K562 (cell line): ENCODE measurements around the gene EIF5. TPM values are rescaled to one million over a fixed set of nuclear protein-coding genes. Genes with fewer than 3 reads are reported as not detected.

Experiments used
- ARID1B ChIP-seq: fragments of 450-650 bp; IDR thresholded peaks from 2 replicates; pipeline ENCODE4 v1.6.1; 2016; ENCODE audit warnings: antibody characterized with exemption, mild to moderate bottlenecking, inconsistent platforms
- ATF7 ChIP-seq: fragments of 450-650 bp; IDR thresholded peaks from 2 replicates; pipeline ENCODE4 v1.7.1; 2014; ENCODE audit warnings: mild to moderate bottlenecking, moderate library complexity
- CHD2 ChIP-seq: IDR thresholded peaks from 2 replicates; pipeline ENCODE4 v1.6.1; 2011; ENCODE audit warnings: low read depth, low read length
- MCM7 ChIP-seq, 2 experiments: fragments of 450-650 bp; IDR thresholded peaks; 2 replicates each; pipeline ENCODE4 v1.6.1; 2016 to 2018
- NELFE ChIP-seq: IDR thresholded peaks from 2 replicates; pipeline ENCODE4 v1.6.1; 2011; ENCODE audit warnings: mild to moderate bottlenecking; ENCODE audit not compliant: insufficient read depth, insufficient read length
- NFE2 ChIP-seq: IDR thresholded peaks from 2 replicates; pipeline ENCODE4 v1.6.1; 2014; ENCODE audit warnings: antibody characterized with exemption, low read depth
- PRPF4 ChIP-seq: fragments of 200-400 bp; formaldehyde crosslinking; IDR thresholded peaks from one replicate; pipeline ENCODE4 v1.6.1; 2017; ENCODE audit warnings: low read length, low read depth, mild to moderate bottlenecking; ENCODE audit not compliant: insufficient read depth, poor library complexity, severe bottlenecking
- RBM17 ChIP-seq: fragments of 200-400 bp; formaldehyde crosslinking; IDR thresholded peaks from 2 replicates; pipeline ENCODE4 v1.6.1; 2017; ENCODE audit warnings: low read depth, mild to moderate bottlenecking, low read length, borderline replicate concordance
- SMARCA5 ChIP-seq: fragments of 450-650 bp; IDR thresholded peaks from 2 replicates; pipeline ENCODE4 v1.6.1; 2016
- SP2 ChIP-seq: IDR thresholded peaks from 2 replicates; pipeline ENCODE4 v1.6.1; 2011; ENCODE audit warnings: mild to moderate bottlenecking, low read depth, low read length, moderate library complexity; ENCODE audit not compliant: poor library complexity, severe bottlenecking; ENCODE audit errors: extremely low read depth
- STAT5B ChIP-seq: fragments of 250-450 bp; sonication (Bioruptor Pico); IDR thresholded peaks from 2 replicates; pipeline ENCODE4 v1.8.0; 2021; ENCODE audit warnings: mild to moderate bottlenecking, inconsistent platforms
- ZBED1 ChIP-seq: IDR thresholded peaks from 2 replicates; pipeline ENCODE4 v1.6.1; 2014
- polyA plus RNA-seq, 8 experiments: library from polyadenylated mRNA; depleted of rRNA in 4 of 8; stranded (reverse) in 5 of 8; unstranded in 3 of 8; fragments of >200 nt; fragmentation: Nextera tagmentation in 2 of 8; fragmentation: Illumina TruSeq in 1 of 8; extraction: Ambion mirVana in 2 of 8; extraction: Trizol in 1 of 8; gene quantifications; 2 replicates each; pipeline versions ENCODE4 v1.2.1 to v1.2.3, GENCODE V29; 2011 to 2014; ENCODE audit warnings: inconsistent platforms in 1 of 8, missing spikeins in 1 of 8
- total RNA-seq, 7 experiments: library from RNA; depleted of rRNA in 6 of 7; stranded (reverse); fragments of >200 nt in 6 of 7; fragmentation: Illumina TruSeq in 2 of 7; extraction: Trizol in 2 of 7; gene quantifications; 2 replicates each; pipeline versions ENCODE4 v1.2.1 to v1.2.3, GENCODE V29; 2011 to 2021; ENCODE audit warnings: low replicate concordance in 1 of 7
- TF ChIP-seq, protein P1 (sequence below): sonication (generic); formaldehyde crosslinking; IDR thresholded peaks from 2 replicates; pipeline ENCODE4 v1.4.0; 2020; ENCODE audit warnings: mild to moderate bottlenecking, missing genetic modification reagents
- TF ChIP-seq, protein P2 (sequence below): sonication (generic); formaldehyde crosslinking; IDR thresholded peaks from 2 replicates; pipeline ENCODE4 v1.8.0; 2022; ENCODE audit warnings: mild to moderate bottlenecking, missing genetic modification reagents
- TF ChIP-seq, protein P3 (sequence below): sonication (generic); formaldehyde crosslinking; IDR thresholded peaks from 2 replicates; pipeline ENCODE4 v1.8.0; 2022; ENCODE audit warnings: missing genetic modification reagents, mild to moderate bottlenecking, moderate library complexity, borderline replicate concordance

EIF5 gene
- total and polyA plus RNA-seq, 9 of the 15 experiments (the other 6 are each of a cell fraction or from before 2014, with no cell fraction given): 92.7 to 442 (median 190) TPM

DNA sequence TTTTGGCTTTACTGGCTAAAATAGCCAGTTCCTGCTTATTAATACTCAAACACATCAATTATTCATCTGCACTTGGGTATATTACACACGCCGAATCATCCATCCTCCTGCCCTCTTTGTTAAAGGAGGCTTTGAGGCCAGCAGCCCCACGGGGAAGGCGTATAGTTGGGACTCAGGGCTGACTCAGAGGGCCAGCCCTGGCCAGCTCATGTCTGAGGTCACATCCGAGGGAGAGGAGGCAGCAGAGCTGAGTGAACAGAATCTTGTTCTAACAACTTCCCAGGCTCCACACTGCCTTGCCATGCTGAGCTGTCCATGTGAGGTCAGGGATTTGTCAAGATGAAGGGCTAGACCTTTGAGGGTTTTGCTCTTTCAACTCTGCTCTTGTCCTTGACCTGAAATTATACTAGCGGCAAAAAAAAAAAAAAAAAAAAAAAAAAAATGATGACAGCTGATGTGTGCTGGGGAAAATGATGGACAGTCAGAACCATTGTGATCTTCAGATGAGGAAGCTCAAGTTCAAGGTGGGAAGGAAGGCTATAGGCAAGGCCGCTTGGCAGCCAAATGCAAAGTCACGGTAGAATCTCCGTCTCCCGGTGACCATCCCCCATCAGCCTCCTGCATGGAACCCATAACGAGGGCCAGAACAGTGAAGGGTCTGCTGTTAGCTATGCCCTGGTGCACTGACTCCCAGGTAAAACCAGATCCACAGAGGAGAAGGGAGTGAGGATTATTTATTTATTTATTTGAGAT lies 38.7 kb downstream of the EIF5 start (continued):
- TF ChIP-seq, protein P1, sequence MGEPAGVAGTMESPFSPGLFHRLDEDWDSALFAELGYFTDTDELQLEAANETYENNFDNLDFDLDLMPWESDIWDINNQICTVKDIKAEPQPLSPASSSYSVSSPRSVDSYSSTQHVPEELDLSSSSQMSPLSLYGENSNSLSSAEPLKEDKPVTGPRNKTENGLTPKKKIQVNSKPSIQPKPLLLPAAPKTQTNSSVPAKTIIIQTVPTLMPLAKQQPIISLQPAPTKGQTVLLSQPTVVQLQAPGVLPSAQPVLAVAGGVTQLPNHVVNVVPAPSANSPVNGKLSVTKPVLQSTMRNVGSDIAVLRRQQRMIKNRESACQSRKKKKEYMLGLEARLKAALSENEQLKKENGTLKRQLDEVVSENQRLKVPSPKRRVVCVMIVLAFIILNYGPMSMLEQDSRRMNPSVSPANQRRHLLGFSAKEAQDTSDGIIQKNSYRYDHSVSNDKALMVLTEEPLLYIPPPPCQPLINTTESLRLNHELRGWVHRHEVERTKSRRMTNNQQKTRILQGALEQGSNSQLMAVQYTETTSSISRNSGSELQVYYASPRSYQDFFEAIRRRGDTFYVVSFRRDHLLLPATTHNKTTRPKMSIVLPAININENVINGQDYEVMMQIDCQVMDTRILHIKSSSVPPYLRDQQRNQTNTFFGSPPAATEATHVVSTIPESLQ: no peak
- no peak for TF ChIP-seq RBM17
- peak; percentile 52; the same call in 1 of the 2 replicates for TF ChIP-seq NFE2
- 0 out of 2 replicates have a peak, but pooled peaks have one; percentile 9 for TF ChIP-seq ARID1B
- no peak for TF ChIP-seq STAT5B (CRISPR knock-in tag)
- TF ChIP-seq, protein P2, sequence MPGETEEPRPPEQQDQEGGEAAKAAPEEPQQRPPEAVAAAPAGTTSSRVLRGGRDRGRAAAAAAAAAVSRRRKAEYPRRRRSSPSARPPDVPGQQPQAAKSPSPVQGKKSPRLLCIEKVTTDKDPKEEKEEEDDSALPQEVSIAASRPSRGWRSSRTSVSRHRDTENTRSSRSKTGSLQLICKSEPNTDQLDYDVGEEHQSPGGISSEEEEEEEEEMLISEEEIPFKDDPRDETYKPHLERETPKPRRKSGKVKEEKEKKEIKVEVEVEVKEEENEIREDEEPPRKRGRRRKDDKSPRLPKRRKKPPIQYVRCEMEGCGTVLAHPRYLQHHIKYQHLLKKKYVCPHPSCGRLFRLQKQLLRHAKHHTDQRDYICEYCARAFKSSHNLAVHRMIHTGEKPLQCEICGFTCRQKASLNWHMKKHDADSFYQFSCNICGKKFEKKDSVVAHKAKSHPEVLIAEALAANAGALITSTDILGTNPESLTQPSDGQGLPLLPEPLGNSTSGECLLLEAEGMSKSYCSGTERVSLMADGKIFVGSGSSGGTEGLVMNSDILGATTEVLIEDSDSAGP (CRISPR knock-in tag): no peak
- TF ChIP-seq, protein P3, sequence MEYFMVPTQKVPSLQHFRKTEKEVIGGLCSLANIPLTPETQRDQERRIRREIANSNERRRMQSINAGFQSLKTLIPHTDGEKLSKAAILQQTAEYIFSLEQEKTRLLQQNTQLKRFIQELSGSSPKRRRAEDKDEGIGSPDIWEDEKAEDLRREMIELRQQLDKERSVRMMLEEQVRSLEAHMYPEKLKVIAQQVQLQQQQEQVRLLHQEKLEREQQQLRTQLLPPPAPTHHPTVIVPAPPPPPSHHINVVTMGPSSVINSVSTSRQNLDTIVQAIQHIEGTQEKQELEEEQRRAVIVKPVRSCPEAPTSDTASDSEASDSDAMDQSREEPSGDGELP (CRISPR knock-in tag): no peak; the same call in 1 of the 2 replicates
- TF ChIP-seq NELFE: no peak
- TF ChIP-seq ATF7: peak; percentile 26; the same call in 1 of the 2 replicates
- no peak for TF ChIP-seq ZBED1
- no peak for TF ChIP-seq CHD2
- no peak for TF ChIP-seq PRPF4
- no peak for TF ChIP-seq MCM7 (IDR thresholded peaks at IDR 0.05)
- no peak for TF ChIP-seq SMARCA5
- no peak for TF ChIP-seq SP2
